Activated CD8-positive, alpha-beta memory T cell treated with anti-CD3 and anti-CD28 coated beads, Interleukin-2, amount 50 U/mL, for 24 hours (primary cell): ENCODE measurements around the gene C21orf58.

Experiments
- DNase-seq: peaks from one replicate; pipeline ENCODE4 v3.0.0-alpha.2; 2020; ENCODE audit errors: extremely low read depth

Gene C21orf58

DNA sequence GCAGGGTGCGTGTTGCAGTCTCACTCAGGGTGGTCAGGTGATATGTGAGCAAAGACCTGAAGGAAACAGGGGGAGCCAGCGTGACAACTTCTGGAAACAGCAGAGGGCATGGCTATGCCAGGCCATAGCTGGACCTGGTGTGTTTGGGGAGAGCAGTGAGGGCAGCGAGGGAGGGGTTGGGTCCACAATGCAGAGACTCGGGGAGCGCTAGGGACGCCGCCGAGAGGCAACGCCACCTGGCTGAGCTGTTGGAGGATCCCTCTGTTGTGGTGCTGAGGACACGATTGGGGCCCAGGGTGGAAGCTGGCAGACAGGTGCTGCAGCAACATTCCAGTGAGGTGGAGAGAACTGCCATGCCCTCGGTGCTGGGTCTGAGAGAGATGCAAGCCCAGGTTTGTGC is 68.5 kb downstream of the C21orf58 start:
- DNase-seq = no peak

DNA sequence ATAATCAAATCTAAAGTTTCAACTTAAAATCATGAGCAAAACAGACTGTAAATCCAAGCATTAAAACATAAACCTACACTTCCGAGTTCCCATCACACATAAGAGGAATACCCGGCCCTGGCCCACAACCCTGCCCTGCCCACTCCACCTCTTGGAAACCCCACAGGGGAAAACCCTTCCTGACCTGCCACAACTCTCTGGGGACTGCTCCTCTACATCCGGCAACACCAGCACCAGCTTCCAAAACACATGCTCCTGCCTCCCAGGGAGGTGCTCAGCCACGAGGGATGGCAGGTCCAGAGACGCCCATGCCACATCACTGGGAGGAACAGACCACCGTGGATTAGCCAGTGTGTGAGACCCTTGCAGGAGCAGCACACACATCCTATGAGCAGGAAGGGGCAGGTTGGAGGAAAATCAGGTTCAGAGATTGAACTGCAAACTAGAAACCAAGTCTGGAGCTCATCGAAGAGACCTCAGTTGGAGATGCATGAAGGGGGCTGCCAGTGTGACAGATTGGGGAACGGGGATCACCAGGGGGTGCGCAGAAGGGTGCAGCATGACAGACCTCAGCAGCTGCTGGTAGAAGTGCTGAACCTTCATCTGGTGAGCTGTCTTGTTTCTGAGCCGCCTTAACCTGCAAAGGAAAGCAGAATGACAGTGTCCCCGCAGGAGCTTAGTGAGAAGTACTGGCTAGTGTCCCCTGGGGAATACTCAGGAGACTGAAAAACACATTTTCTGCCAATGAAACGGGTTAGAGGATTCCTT is 69.3 kb downstream of the C21orf58 start:
- DNase-seq = no peak

DNA sequence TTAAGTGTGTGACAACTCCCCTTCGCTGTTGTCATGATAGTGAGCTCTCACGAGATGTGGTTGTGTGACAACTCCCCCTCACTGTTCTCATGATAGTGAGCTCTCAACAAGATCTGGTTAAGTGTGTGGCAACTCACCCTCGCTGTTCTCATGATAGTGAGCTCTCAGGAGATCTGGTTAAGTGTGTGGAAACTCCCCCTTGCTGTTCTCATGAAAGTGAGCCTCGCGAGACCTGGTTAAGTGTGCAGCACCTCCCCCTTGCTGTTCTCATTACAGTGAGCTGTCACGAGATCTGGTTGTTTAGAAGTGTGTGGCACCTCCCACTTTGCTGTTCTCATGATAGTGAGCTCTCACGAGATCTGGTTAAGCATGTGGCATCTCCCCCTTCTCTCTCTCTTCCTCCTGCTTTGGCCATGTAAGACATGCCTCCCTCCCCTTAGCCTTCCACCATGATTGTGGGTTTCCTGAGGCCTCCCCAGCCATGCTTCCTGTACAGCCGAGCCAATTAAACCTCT is 70.0 kb downstream of the C21orf58 start:
- peak; percentile 27 for DNase-seq

DNA sequence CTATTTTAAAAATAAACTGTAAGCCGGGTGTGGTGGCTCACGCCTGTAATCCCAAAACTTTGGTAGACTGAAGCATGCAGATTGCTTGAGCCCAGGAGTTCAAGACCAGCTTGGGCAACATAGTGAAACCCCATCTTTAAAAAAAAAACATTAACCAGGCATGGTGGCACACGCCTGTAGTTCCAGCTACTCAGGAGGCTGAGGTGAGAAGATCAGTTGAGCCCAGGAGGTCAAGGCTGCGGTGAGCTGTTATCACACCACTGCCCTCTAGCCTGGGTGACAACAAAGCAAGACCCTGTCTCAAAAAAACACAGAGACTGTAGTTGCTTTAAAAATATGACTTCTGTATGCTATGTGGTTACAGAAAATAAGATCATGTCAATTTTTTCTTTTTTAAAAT is 70.8 kb downstream of the C21orf58 start:
- DNase-seq = no peak
